ENCODE results near the gene CNMD. TPM values are rescaled to one million over a fixed set of nuclear protein-coding genes. Genes with fewer than 3 reads are reported as not detected.

Gene CNMD
- total RNA-seq, 1 experiment from 2014 or later: not detected

DNA sequence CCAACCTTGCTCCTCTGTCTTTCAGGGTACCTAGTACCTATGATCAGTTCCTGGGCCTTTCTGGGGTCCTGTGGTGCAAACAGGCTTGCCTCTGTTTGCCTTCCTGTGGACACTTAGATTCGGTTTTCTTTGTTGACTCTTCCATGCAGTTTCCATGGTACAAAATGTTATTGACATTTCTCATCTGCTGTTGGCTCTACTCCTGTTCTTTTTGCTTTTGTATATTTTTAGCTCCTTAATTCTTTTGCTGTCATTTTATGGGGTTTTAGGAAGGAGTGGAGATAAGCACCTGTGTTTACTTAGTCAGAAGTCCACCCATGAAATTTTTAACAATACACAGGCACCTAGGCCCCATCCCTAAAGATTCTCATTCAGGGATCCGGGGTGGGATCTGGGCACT lies 20.5 kb upstream of the CNMD start:
- ChIA-PET CTCF (no interaction called here), POLR2A (ENCODE audit: unreplicated experiment) (no interaction called here)
- Histone ChIP-seq H3K27ac (no peak overlapping the region), H3K27me3 (ENCODE audit: insufficient read depth, low read depth) (peaks cover 77% of the 10 kb centered on the region), H3K4me2 (no peak overlapping the region), H3K9me3 (ENCODE audit: insufficient read depth, low read depth) (no peaks in the 10 kb centered on the region), H3K4me1 (replicated peaks; ENCODE audit: insufficient read depth) (no peaks in the 10 kb centered on the region), H3K79me2 (ENCODE audit: low read depth) (no peaks in the 10 kb centered on the region), H2AFZ (no peak overlapping the region), H4K20me1 (ENCODE audit: insufficient read depth) (no peaks in the 10 kb centered on the region; the same call in 1 of the 2 replicates), H3F3A (ENCODE audit: insufficient read depth, low read depth) (no peaks in the 10 kb centered on the region), H3K36me3 (ENCODE audit: low read depth) (no peaks in the 10 kb centered on the region), H3K9me2 (ENCODE audit: insufficient read depth) (no peaks in the 10 kb centered on the region), H3K4me3 (no peak overlapping the region)
- no peak for DNase-seq
- intact Hi-C loops (cut with micrococcal nuclease; ENCODE audit: unreplicated experiment): no loop called here
- no TSS peak for BruUV-seq (replicated peaks)
- TF ChIP-seq EZH2 (IDR thresholded peaks at IDR 0.05; ENCODE audit: low read depth) (no peak), CTCF (conservative IDR thresholded peaks at IDR 0.05) (no peak)

DNA sequence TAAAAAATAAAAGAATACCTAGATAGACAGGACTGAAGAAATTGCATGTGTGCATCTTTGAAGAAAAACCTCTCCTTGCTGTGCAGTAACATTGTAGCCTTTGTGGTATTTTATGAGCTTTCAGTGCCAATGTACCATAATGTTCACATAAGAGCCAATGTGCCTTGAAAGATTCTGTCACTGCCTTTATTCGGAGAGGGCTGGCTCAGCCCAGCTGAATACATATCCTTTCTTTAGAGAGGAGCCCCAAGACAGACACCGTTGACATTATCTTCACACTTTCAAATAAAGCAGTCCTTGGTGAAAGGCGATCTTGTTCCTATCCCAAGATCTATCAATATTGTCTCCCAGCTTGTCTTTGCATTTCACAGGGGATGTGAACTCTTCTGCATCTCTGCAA lies 18.5 kb upstream of the CNMD start:
- no peaks in the 10 kb centered on the region for H3K36me3 ChIP-seq (ENCODE audit: low read depth)
- no peak overlapping the region for H2AFZ ChIP-seq
- no peaks in the 10 kb centered on the region for H3F3A ChIP-seq (ENCODE audit: insufficient read depth, low read depth)
- H3K27ac ChIP-seq: no peak overlapping the region
- TF ChIP-seq CTCF (conservative IDR thresholded peaks at IDR 0.05): no peak
- TF ChIP-seq EZH2 (IDR thresholded peaks at IDR 0.05; ENCODE audit: low read depth): no peak
- intact Hi-C loops (cut with micrococcal nuclease; ENCODE audit: unreplicated experiment): no loop called here
- peaks cover 83% of the 10 kb centered on the region for H3K27me3 ChIP-seq (ENCODE audit: insufficient read depth, low read depth)
- H3K4me3 ChIP-seq: no peak overlapping the region
- H4K20me1 ChIP-seq (ENCODE audit: insufficient read depth): no peaks in the 10 kb centered on the region; the same call in 1 of the 2 replicates
- POLR2A ChIA-PET (ENCODE audit: unreplicated experiment): no interaction called here
- H3K79me2 ChIP-seq (ENCODE audit: low read depth): no peaks in the 10 kb centered on the region
- H3K4me2 ChIP-seq: no peak overlapping the region
- no peak for DNase-seq
- CTCF ChIA-PET: interaction anchor here (0.5 kb wide), 1 partner anchor 93 kb away, joined by 3 read pairs; no protein-coding TSS in a partner anchor
- H3K9me3 ChIP-seq (ENCODE audit: insufficient read depth, low read depth): no peaks in the 10 kb centered on the region
- no TSS peak for BruUV-seq (replicated peaks)
- H3K9me2 ChIP-seq (ENCODE audit: insufficient read depth): no peaks in the 10 kb centered on the region
- no peaks in the 10 kb centered on the region for H3K4me1 ChIP-seq (replicated peaks; ENCODE audit: insufficient read depth)

DNA sequence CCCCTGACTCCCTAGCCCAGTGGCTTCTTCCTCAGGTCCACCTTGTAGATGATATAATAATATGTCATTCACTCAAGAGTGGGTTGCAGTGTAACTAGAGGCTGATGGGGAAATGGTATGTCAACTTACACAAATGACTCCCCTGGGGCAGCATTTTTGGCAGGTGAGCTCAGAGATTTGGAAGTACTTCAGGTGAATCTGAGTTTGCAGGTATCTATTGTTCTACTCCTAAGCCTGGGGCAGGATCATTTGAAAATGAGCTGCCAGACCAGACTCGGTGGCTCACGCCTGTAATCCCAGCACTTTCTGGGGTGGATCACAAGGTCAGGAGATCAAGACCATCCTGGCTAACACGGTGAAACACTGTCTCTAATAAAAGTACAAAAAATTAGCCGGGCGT lies 11.6 kb upstream of the CNMD start:
- H3K36me3 ChIP-seq (ENCODE audit: low read depth): no peaks in the 10 kb centered on the region
- no peak overlapping the region for H2AFZ ChIP-seq
- H3K79me2 ChIP-seq (ENCODE audit: low read depth): no peaks in the 10 kb centered on the region
- H3K27me3 ChIP-seq (ENCODE audit: insufficient read depth, low read depth): peaks cover 84% of the 10 kb centered on the region
- no peak for TF ChIP-seq CTCF (conservative IDR thresholded peaks at IDR 0.05)
- no peak for TF ChIP-seq EZH2 (IDR thresholded peaks at IDR 0.05; ENCODE audit: low read depth)
- no peak overlapping the region for H3K27ac ChIP-seq
- no peaks in the 10 kb centered on the region for H3K4me1 ChIP-seq (replicated peaks; ENCODE audit: insufficient read depth)
- DNase-seq: no peak
- ChIA-PET CTCF (no interaction called here), POLR2A (ENCODE audit: unreplicated experiment) (no interaction called here)
- intact Hi-C loops (cut with micrococcal nuclease; ENCODE audit: unreplicated experiment): no loop called here
- no peaks in the 10 kb centered on the region for H3K9me2 ChIP-seq (ENCODE audit: insufficient read depth)
- no peaks in the 10 kb centered on the region; the same call in 1 of the 2 replicates for H4K20me1 ChIP-seq (ENCODE audit: insufficient read depth)
- H3F3A ChIP-seq (ENCODE audit: insufficient read depth, low read depth): no peaks in the 10 kb centered on the region
- no peak overlapping the region for H3K4me2 ChIP-seq
- no peaks in the 10 kb centered on the region for H3K9me3 ChIP-seq (ENCODE audit: insufficient read depth, low read depth)
- BruUV-seq (replicated peaks): no TSS peak
- no peak overlapping the region for H3K4me3 ChIP-seq
